Bone marrow (tissue), 2 donors: ENCODE data around the gene GRIK2.
"Not testable (repeated sequence)": the region's sequence is repeated elsewhere in the genome, so short reads cannot be mapped to it uniquely, and the experiment has no call there.

ENCODE experiments used
- DNase-seq, 2 donors: peaks; one replicate each; lab custom pipeline; 2025; lab: John Stamatoyannopoulos, UW

The GRIK2 gene

GRCh38 chr6:102023977-102024657 lies 630.6 kb downstream of the GRIK2 start:
- DNase-seq, result no peak

- DNase-seq, result no peak
Observed at GRCh38 chr6:102026649-102027048, 633.1 kb downstream of the GRIK2 start.

- no peak for DNase-seq
Observed at GRCh38 chr6:102028176-102028575, 634.7 kb downstream of the GRIK2 start.

- DNase-seq, result no peak
Observed at GRCh38 chr6:102038964-102039363, 645.5 kb downstream of the GRIK2 start.

GRCh38 chr6:102039441-102039840 lies 645.9 kb downstream of the GRIK2 start:
- no peak for DNase-seq

- no peak for DNase-seq
Observed at GRCh38 chr6:102051001-102051400, 657.5 kb downstream of the GRIK2 start.

GRCh38 chr6:102051720-102052119 lies 658.2 kb downstream of the GRIK2 start:
- DNase-seq, result no peak

GRCh38 chr6:102064142-102064541 lies 670.6 kb downstream of the GRIK2 start:
- no peak for DNase-seq

- no peak for DNase-seq
Observed at GRCh38 chr6:102066301-102066700, 672.8 kb downstream of the GRIK2 start.

GRCh38 chr6:102068349-102068929 lies 674.9 kb downstream of the GRIK2 start:
- no peak for DNase-seq

GRCh38 chr6:102075539-102075938 lies 682.0 kb downstream of the GRIK2 start:
- no peak for DNase-seq

GRCh38 chr6:102085257-102085656 lies 691.7 kb downstream of the GRIK2 start:
- no peak for DNase-seq

- DNase-seq, result not testable (repeated sequence)
Observed at GRCh38 chr6:102088160-102088559, 694.7 kb downstream of the GRIK2 start.

GRCh38 chr6:102114402-102114801 lies 720.9 kb downstream of the GRIK2 start:
- DNase-seq, result no peak

GRCh38 chr6:102115911-102116310 lies 722.4 kb downstream of the GRIK2 start:
- DNase-seq, result no peak

GRCh38 chr6:102118034-102118433 lies 724.5 kb downstream of the GRIK2 start:
- no peak for DNase-seq
